Measurements from ENCODE around the gene FAM83D. TPM values are rescaled to one million over a fixed set of nuclear protein-coding genes. Genes with fewer than 3 reads are reported as not detected.

Gene FAM83D
- total RNA-seq, 1 donor from 2014 or later: 56.7 TPM

Other genes with a start within 250 kb of the FAM83D start
- gene SLC32A1, start 201.9 kb upstream of the FAM83D start, total RNA-seq: not detected in 2 replicates
- 9.8 and 10.0 TPM in 2 replicates for gene ACTR5, start 178.0 kb upstream of the FAM83D start, total RNA-seq
- not detected in 2 replicates for gene PPP1R16B, start 120.7 kb upstream of the FAM83D start, total RNA-seq
- gene DHX35, start 35.9 kb downstream of the FAM83D start, total RNA-seq: 6.1 and 13.8 TPM in 2 replicates

Data from epithelial cell of proximal tubule (primary cell).